K562 (cell line): ENCODE data around the gene ARSI.

Experiments used
- CTCF ChIP-seq, 3 experiments: IDR thresholded peaks in 2 of 3; conservative IDR thresholded peaks in 1 of 3; 2 replicates each; pipeline ENCODE4 v1.5.1; 2011 to 2012; ENCODE audit warnings: low read length in 3 of 3, mild to moderate bottlenecking in 3 of 3, control low read depth in 2 of 3, improper control_type of control experiment in 1 of 3, inconsistent platforms in 1 of 3, low read depth in 1 of 3, mixed read lengths in 1 of 3, moderate library complexity in 1 of 3; ENCODE audit not compliant: insufficient read depth in 2 of 3
- EWSR1 ChIP-seq: fragments of 450-650 bp; IDR thresholded peaks from 2 replicates; pipeline ENCODE4 v1.6.1; 2018; ENCODE audit warnings: borderline replicate concordance, mild to moderate bottlenecking, low read depth, moderate library complexity; ENCODE audit not compliant: partially characterized antibody
- GATA2 ChIP-seq: sonication (generic); formaldehyde crosslinking; IDR thresholded peaks from 2 replicates; pipeline ENCODE4 v1.4.0; 2020; ENCODE audit warnings: mild to moderate bottlenecking, missing genetic modification reagents
- HMGN3 ChIP-seq: IDR thresholded peaks from 2 replicates; pipeline ENCODE4 v1.6.1; 2011; ENCODE audit warnings: borderline replicate concordance, low read depth, mild to moderate bottlenecking, mixed read lengths, low read length; ENCODE audit not compliant: insufficient read length; ENCODE audit errors: extremely low read depth
- POLR2A ChIP-seq: fragments of 450-650 bp; conservative IDR thresholded peaks from 2 replicates; pipeline ENCODE4 v1.6.1; 2016
- ZBTB43 ChIP-seq: sonication (generic); formaldehyde crosslinking; IDR thresholded peaks from 2 replicates; pipeline ENCODE4 v1.8.0; 2023; ENCODE audit warnings: mild to moderate bottlenecking, missing genetic modification reagents
- ZBTB8A ChIP-seq: fragments of 450-650 bp; IDR thresholded peaks from 2 replicates; pipeline ENCODE4 v1.6.1; 2018; ENCODE audit warnings: mild to moderate bottlenecking, moderate library complexity; ENCODE audit not compliant: partially characterized antibody
- ZFX ChIP-seq: sonication (generic); formaldehyde crosslinking; IDR thresholded peaks from 2 replicates; pipeline ENCODE4 v1.8.0; 2022; ENCODE audit warnings: mild to moderate bottlenecking, missing genetic modification reagents, moderate library complexity
- TF ChIP-seq, protein P1 (sequence below): sonication (generic); formaldehyde crosslinking; IDR thresholded peaks from 2 replicates; pipeline ENCODE4 v1.8.0; 2022; ENCODE audit warnings: mild to moderate bottlenecking, low read depth, missing genetic modification reagents
- TF ChIP-seq, protein P2 (sequence below), 2 experiments: fragments of 250-450 bp in 1 of 2; fragments of 450-650 bp in 1 of 2; sonication (Bioruptor Pico) in 1 of 2; IDR thresholded peaks; 2 replicates each; pipeline versions ENCODE4 v1.6.1 to v1.8.0; 2016 to 2021; ENCODE audit warnings: mild to moderate bottlenecking in 2 of 2, moderate library complexity in 2 of 2, missing compliant biosample characterization in 1 of 2, missing genetic modification characterization in 1 of 2
- TF ChIP-seq, protein P3 (sequence below): sonication (generic); formaldehyde crosslinking; IDR thresholded peaks from 2 replicates; pipeline ENCODE4 v1.8.1; 2023; ENCODE audit warnings: mild to moderate bottlenecking, missing genetic modification reagents
- TF ChIP-seq, protein P4 (sequence below): sonication (generic); formaldehyde crosslinking; IDR thresholded peaks from 2 replicates; pipeline ENCODE4 v1.9.0; 2022; ENCODE audit warnings: mild to moderate bottlenecking, missing genetic modification reagents

GRCh38 chr5:150288361-150288760, 14.3 kb downstream of the ARSI start:
- TF ChIP-seq ZBTB8A: no peak
- TF ChIP-seq, protein P1, sequence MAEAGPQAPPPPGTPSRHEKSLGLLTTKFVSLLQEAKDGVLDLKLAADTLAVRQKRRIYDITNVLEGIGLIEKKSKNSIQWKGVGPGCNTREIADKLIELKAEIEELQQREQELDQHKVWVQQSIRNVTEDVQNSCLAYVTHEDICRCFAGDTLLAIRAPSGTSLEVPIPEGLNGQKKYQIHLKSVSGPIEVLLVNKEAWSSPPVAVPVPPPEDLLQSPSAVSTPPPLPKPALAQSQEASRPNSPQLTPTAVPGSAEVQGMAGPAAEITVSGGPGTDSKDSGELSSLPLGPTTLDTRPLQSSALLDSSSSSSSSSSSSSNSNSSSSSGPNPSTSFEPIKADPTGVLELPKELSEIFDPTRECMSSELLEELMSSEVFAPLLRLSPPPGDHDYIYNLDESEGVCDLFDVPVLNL (CRISPR knock-in tag): no peak
- TF ChIP-seq, protein P2, sequence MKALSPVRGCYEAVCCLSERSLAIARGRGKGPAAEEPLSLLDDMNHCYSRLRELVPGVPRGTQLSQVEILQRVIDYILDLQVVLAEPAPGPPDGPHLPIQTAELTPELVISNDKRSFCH (CRISPR knock-in tag; IDR thresholded peaks at IDR 0.05): no peak
- TF ChIP-seq, protein P2 (tag; IDR thresholded peaks at IDR 0.05): no peak
- TF ChIP-seq GATA2 (CRISPR knock-in tag): no peak
- no peak for TF ChIP-seq CTCF (IDR thresholded peaks at IDR 0.05 in 2 of 3, conservative IDR thresholded peaks at IDR 0.05 in 1 of 3; ENCODE audit: insufficient read depth in 2 of 3, low read depth in 1 of 3, low read length in 3 of 3)
- no peak for TF ChIP-seq HMGN3
- no peak for TF ChIP-seq ZBTB43 (CRISPR knock-in tag)
- TF ChIP-seq, protein P3, sequence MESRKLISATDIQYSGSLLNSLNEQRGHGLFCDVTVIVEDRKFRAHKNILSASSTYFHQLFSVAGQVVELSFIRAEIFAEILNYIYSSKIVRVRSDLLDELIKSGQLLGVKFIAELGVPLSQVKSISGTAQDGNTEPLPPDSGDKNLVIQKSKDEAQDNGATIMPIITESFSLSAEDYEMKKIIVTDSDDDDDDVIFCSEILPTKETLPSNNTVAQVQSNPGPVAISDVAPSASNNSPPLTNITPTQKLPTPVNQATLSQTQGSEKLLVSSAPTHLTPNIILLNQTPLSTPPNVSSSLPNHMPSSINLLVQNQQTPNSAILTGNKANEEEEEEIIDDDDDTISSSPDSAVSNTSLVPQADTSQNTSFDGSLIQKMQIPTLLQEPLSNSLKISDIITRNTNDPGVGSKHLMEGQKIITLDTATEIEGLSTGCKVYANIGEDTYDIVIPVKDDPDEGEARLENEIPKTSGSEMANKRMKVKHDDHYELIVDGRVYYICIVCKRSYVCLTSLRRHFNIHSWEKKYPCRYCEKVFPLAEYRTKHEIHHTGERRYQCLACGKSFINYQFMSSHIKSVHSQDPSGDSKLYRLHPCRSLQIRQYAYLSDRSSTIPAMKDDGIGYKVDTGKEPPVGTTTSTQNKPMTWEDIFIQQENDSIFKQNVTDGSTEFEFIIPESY (CRISPR knock-in tag): no peak
- no peak for TF ChIP-seq POLR2A
- TF ChIP-seq, protein P4, sequence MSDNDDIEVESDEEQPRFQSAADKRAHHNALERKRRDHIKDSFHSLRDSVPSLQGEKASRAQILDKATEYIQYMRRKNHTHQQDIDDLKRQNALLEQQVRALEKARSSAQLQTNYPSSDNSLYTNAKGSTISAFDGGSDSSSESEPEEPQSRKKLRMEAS (CRISPR knock-in tag): no peak
- no peak for TF ChIP-seq ZFX (CRISPR knock-in tag)
- TF ChIP-seq EWSR1: no peak
